Common myeloid progenitor, CD34-positive (primary cell): ENCODE data around the gene CMTM3.

ENCODE experiments used
- CTCF ChIA-PET: fragments of 350-600 bp; sonication (Branson Sonifier 250); formaldehyde crosslinking; loops from one replicate; lab custom pipeline; 2021; ENCODE audit warnings: antibody characterized with exemption; lab: Charles Lee
- POLR2A ChIA-PET: fragments of 350-600 bp; sonication (Branson Sonifier 250); formaldehyde crosslinking; loops from one replicate; lab custom pipeline; 2021; ENCODE audit warnings: antibody characterized with exemption; lab: Charles Lee
- DNase-seq, 3 donors: peaks; one replicate each; pipeline versions ENCODE4 v3.0.0 to v3.0.0-alpha.2; 2013
- H3K27ac ChIP-seq, 2 experiments: 1 replicate in 1 of 2; 2 replicates in 1 of 2; pipeline ENCODE4 v1.7.0; 2013; ENCODE audit warnings: inconsistent platforms in 2 of 2, low read length in 2 of 2, mild to moderate bottlenecking in 2 of 2, low read depth in 1 of 2, moderate library complexity in 1 of 2; ENCODE audit not compliant: severe bottlenecking in 2 of 2, insufficient read depth in 1 of 2, poor library complexity in 1 of 2
- H3K27me3 ChIP-seq, 5 experiments: replicated peaks in 2 of 5; 1 replicate in 3 of 5; 2 replicates in 2 of 5; pipeline versions ENCODE4 v1.6.1 to v1.7.0; 2013; ENCODE audit warnings: low read length in 4 of 5, mild to moderate bottlenecking in 2 of 5, moderate library complexity in 2 of 5, inconsistent platforms in 1 of 5; ENCODE audit not compliant: insufficient read depth in 5 of 5, control insufficient read depth in 4 of 5
- H3K36me3 ChIP-seq, 4 experiments: 1 replicate in 2 of 4; 2 replicates in 2 of 4; pipeline versions ENCODE4 v1.6.1 to v1.7.0; 2013; ENCODE audit warnings: low read length in 3 of 4, control low read depth in 1 of 4, mild to moderate bottlenecking in 1 of 4; ENCODE audit not compliant: control insufficient read depth in 4 of 4, insufficient read depth in 4 of 4
- H3K4me1 ChIP-seq, 4 experiments: 1 replicate in 3 of 4; 2 replicates in 1 of 4; pipeline versions ENCODE4 v1.6.1 to v1.7.1; 2013; ENCODE audit warnings: low read length in 3 of 4, mild to moderate bottlenecking in 3 of 4, control low read depth in 1 of 4, inconsistent platforms in 1 of 4, moderate library complexity in 1 of 4; ENCODE audit not compliant: control insufficient read depth in 4 of 4, insufficient read depth in 4 of 4; ENCODE audit errors: control extremely low read depth in 1 of 4
- H3K4me3 ChIP-seq, 7 experiments: 1 replicate in 4 of 7; 2 replicates in 3 of 7; pipeline versions ENCODE4 v1.5.1 to v1.7.0; 2013; ENCODE audit warnings: mild to moderate bottlenecking in 7 of 7, low read length in 6 of 7, moderate library complexity in 6 of 7, inconsistent platforms in 2 of 7, low read depth in 2 of 7, control low read depth in 1 of 7; ENCODE audit not compliant: insufficient read depth in 4 of 7, control insufficient read depth in 1 of 7; ENCODE audit errors: extremely low read depth in 1 of 7
- H3K9me3 ChIP-seq, 5 experiments: 1 replicate in 4 of 5; 2 replicates in 1 of 5; pipeline versions ENCODE4 v1.6.1 to v1.7.1; 2013; ENCODE audit warnings: low read length in 4 of 5, mild to moderate bottlenecking in 2 of 5, inconsistent platforms in 1 of 5, low read depth in 1 of 5, moderate library complexity in 1 of 5; ENCODE audit not compliant: control insufficient read depth in 4 of 5, insufficient read depth in 2 of 5; ENCODE audit errors: control extremely low read depth in 1 of 5
- WGBS: methylation state at CpG from one replicate; pipeline ENCODE4 v1.1.5; 2013; ENCODE audit not compliant: insufficient coverage; 5-methylcytosine and 5-hydroxymethylcytosine counted together

CMTM3 gene

GRCh38 chr16:66651474-66651765 is 46.9 kb downstream of the CMTM3 start:
- H3K4me1 ChIP-seq, result peaks cover 4 to 15% (median 9%) of the 10 kb centered on the region in 4 experiments
- ChIA-PET POLR2A (interaction anchor here (0.6 to 1.0 kb wide), 3 partner anchors 9 to 74 kb away, joined by 3 to 12 read pairs (median 5); no protein-coding TSS in a partner anchor), CTCF (interaction anchor here (0.5 to 4.0 kb wide), 25 partner anchors 8 to 220 kb away, joined by 3 to 51 read pairs (median 4); partner anchors contain the start of gene DYNC1LI2)
- H3K27ac ChIP-seq, result no peak overlapping the region
- no peaks in the 10 kb centered on the region for H3K36me3 ChIP-seq
- DNase-seq, result no peak
- H3K9me3 ChIP-seq, result no peaks in the 10 kb centered on the region
- H3K27me3 ChIP-seq, result no peaks in the 10 kb centered on the region
- 67% methylated on average over 1 of the region's 2 CpGs for WGBS
- H3K4me3 ChIP-seq, result peak overlapping the region in 4 of 7 experiments; percentile 29 to 73 (median 56)

- H3K9me3 ChIP-seq, result no peaks in the 10 kb centered on the region
- H3K4me3 ChIP-seq, result no peak overlapping the region
- DNase-seq, result no peak
- POLR2A ChIA-PET, result interaction anchor here (0.6 kb wide), 3 partner anchors 48 to 1641 kb away, joined by 3 to 12 read pairs (median 3); no protein-coding TSS in a partner anchor
- no peaks in the 10 kb centered on the region for H3K27me3 ChIP-seq
- 100% methylated on average over 6 of the region's 6 CpGs for WGBS
- H3K27ac ChIP-seq, result no peak overlapping the region
- H3K4me1 ChIP-seq, result peaks cover 4 to 15% (median 9%) of the 10 kb centered on the region in 4 experiments
- CTCF ChIA-PET, result interaction anchor here (0.7 to 4.0 kb wide), 17 partner anchors 10 to 219 kb away, joined by 3 to 51 read pairs (median 4); partner anchors contain the start of gene DYNC1LI2
- H3K36me3 ChIP-seq, result no peaks in the 10 kb centered on the region
Measured at GRCh38 chr16:66651965-66652364, 47.5 kb downstream of the CMTM3 start.

- Histone ChIP-seq H3K36me3 (no peaks in the 10 kb centered on the region), H3K27me3 (no peaks in the 10 kb centered on the region), H3K9me3 (no peaks in the 10 kb centered on the region), H3K27ac (no peak overlapping the region), H3K4me3 (no peak overlapping the region), H3K4me1 (peaks cover 4 to 20% (median 11%) of the 10 kb centered on the region in 4 experiments)
- no peak for DNase-seq
- ChIA-PET CTCF (interaction anchor here (1.0 to 4.0 kb wide), 7 partner anchors 9 to 75 kb away, joined by 3 to 51 read pairs (median 4); no protein-coding TSS in a partner anchor), POLR2A (no interaction called here)
- 95% methylated on average over 3 of the region's 7 CpGs for WGBS
Measured at GRCh38 chr16:66652661-66653360, 48.3 kb downstream of the CMTM3 start.

- 98% methylated on average over 6 of the region's 6 CpGs for WGBS
- H3K27ac ChIP-seq, result no peak overlapping the region
- no peak overlapping the region for H3K4me3 ChIP-seq
- H3K36me3 ChIP-seq, result no peaks in the 10 kb centered on the region
- ChIA-PET POLR2A (no interaction called here), CTCF (interaction anchor here (1.0 to 4.0 kb wide), 4 partner anchors 8 to 74 kb away, joined by 3 to 51 read pairs (median 4); no protein-coding TSS in a partner anchor)
- H3K27me3 ChIP-seq, result no peaks in the 10 kb centered on the region
- DNase-seq, result no peak
- peaks cover 4 to 29% (median 19%) of the 10 kb centered on the region in 4 experiments for H3K4me1 ChIP-seq
- no peaks in the 10 kb centered on the region for H3K9me3 ChIP-seq
Measured at GRCh38 chr16:66653581-66654350, 49.3 kb downstream of the CMTM3 start.

GRCh38 chr16:66656547-66656946 is 52.0 kb downstream of the CMTM3 start:
- no peak for DNase-seq
- WGBS, result no CpG with 5 or more reads among the region's 3 CpGs
- ChIA-PET CTCF (interaction anchor here (0.8 to 1.1 kb wide), 2 partner anchors 72 to 84 kb away, joined by 3 read pairs; no protein-coding TSS in a partner anchor), POLR2A (no interaction called here)
- Histone ChIP-seq H3K9me3 (no peaks in the 10 kb centered on the region), H3K27ac (no peak overlapping the region), H3K27me3 (no peaks in the 10 kb centered on the region), H3K36me3 (no peaks in the 10 kb centered on the region), H3K4me3 (no peak overlapping the region), H3K4me1 (peaks cover 8 to 48% (median 31%) of the 10 kb centered on the region in 4 experiments)

GRCh38 chr16:66658143-66658859 is 53.8 kb downstream of the CMTM3 start:
- peaks cover 8 to 51% (median 31%) of the 10 kb centered on the region in 4 experiments for H3K4me1 ChIP-seq
- H3K27me3 ChIP-seq, result no peaks in the 10 kb centered on the region
- CTCF ChIA-PET, result interaction anchor here (0.6 to 2.3 kb wide), 12 partner anchors 7 to 79 kb away, joined by 3 to 8 read pairs (median 4); no protein-coding TSS in a partner anchor
- H3K36me3 ChIP-seq, result no peaks in the 10 kb centered on the region
- 16% methylated on average over 5 of the region's 6 CpGs for WGBS
- H3K9me3 ChIP-seq, result no peaks in the 10 kb centered on the region
- peak overlapping the region in 3 of 7 experiments; percentile 1 to 58 (median 42) for H3K4me3 ChIP-seq
- peak; percentile 47 to 72 (median 60) for DNase-seq
- H3K27ac ChIP-seq, result peak overlapping the region in 1 of 2 experiments; percentile 30
- POLR2A ChIA-PET, result interaction anchor here (0.9 kb wide), 1 partner anchor 15 kb away, joined by 3 read pairs; no protein-coding TSS in a partner anchor
